Prostate gland (tissue), 2 donors: ENCODE results near the gene S100A16.

ENCODE experiments used
- CTCF ChIP-seq, 4 experiments: fragments of 200-600 bp in 2 of 4; fragments of 450-650 bp in 2 of 4; sonication (generic) in 2 of 4; IDR thresholded peaks; 1 replicate in 3 of 4; 2 replicates in 1 of 4; pipeline ENCODE4 v1.5.1; 2016 to 2019; ENCODE audit warnings: antibody characterized with exemption in 4 of 4, mild to moderate bottlenecking in 2 of 4, moderate library complexity in 2 of 4
- POLR2A ChIP-seq: fragments of 450-650 bp; IDR thresholded peaks from one replicate; pipeline ENCODE4 v1.6.1; 2016; ENCODE audit warnings: antibody characterized with exemption, mild to moderate bottlenecking

- TF ChIP-seq CTCF (IDR thresholded peaks at IDR 0.05) (peak in 1 of 4 experiments; percentile 13), POLR2A (peak; percentile 67)
Observed at GRCh38 chr1:153566414-153567371, 46.2 kb downstream of the S100A16 start.
